NB4 (cell line): ENCODE data around the gene KRT82.

Experiments used
- DNase-seq: peaks from one replicate; pipeline ENCODE4 v3.0.0; 2010; ENCODE audit warnings: low read depth
- H3K4me3 ChIP-seq: one replicate; pipeline ENCODE4 v1.5.1; 2011; ENCODE audit warnings: mild to moderate bottlenecking, low read depth, low read length, moderate library complexity
- CTCF ChIP-seq: IDR thresholded peaks from one replicate; pipeline ENCODE4 v1.5.1; 2012; ENCODE audit warnings: low read depth, low read length
- MAX ChIP-seq: IDR thresholded peaks from 2 replicates; pipeline ENCODE4 v1.6.1; 2011; ENCODE audit warnings: low read depth, low read length
- MYC ChIP-seq: IDR thresholded peaks from 2 replicates; pipeline ENCODE4 v1.6.1; 2011; ENCODE audit warnings: low read depth, low read length
- POLR2A ChIP-seq: IDR thresholded peaks from 2 replicates; pipeline ENCODE4 v1.6.1; 2011; ENCODE audit warnings: mild to moderate bottlenecking; ENCODE audit not compliant: insufficient read length; ENCODE audit errors: extremely low read depth

Gene KRT82

GRCh38 chr12:52401926-52402325, 4.2 kb downstream of the KRT82 start:
- DNase-seq, result no peak
- H3K4me3 ChIP-seq, result no peak overlapping the region
- no peak for TF ChIP-seq POLR2A
- no peak for TF ChIP-seq MYC
- TF ChIP-seq MAX, result no peak
- TF ChIP-seq CTCF, result no peak

DNA sequence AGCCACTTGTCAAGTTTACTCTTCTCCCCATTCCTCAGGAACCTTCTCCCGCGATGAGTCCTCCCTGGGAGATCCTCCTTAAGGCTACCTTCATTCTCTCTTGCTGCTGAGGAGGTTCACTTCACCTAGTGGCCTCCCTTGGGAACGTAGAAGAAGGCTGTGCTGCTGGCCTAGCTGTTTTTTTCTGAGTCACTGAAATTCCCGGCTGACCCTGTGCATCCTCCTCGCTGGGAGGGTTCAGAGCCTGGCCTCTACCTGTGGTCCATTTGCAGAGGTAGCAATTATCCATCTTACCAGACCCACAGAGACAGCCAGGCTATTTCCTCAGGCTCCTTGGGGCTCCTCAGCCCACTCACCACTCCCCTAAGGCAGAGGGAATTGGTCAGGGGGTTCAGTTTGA, 4.6 kb downstream of the KRT82 start:
- no peak overlapping the region for H3K4me3 ChIP-seq
- no peak for DNase-seq
- no peak for TF ChIP-seq MYC
- no peak for TF ChIP-seq CTCF
- TF ChIP-seq POLR2A, result no peak

- TF ChIP-seq CTCF, result no peak
- TF ChIP-seq MAX, result no peak
- TF ChIP-seq POLR2A, result no peak
- TF ChIP-seq MYC, result no peak
- DNase-seq, result no peak
- H3K4me3 ChIP-seq, result no peak overlapping the region
Measured at GRCh38 chr12:52400906-52401305, 5.2 kb downstream of the KRT82 start.

DNA sequence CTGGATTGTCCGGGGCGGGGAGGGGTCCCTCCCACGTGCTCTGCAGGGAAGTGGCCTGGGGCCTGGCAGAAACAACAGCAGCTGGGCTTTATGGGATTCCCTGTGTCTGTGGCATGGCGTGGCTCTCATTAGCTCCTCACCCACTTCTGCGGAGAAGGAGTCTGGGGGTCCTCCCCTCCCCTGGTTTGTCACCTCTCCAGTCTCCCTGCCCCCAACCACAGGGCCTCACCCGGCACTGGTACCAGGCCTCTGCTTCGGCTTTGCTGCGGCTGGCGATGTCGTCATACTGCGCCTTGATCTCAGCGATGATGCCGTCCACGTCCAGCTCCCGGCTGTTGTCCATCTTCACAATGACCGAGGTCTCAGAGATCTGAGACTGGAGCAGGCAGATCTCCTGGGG, 6.4 kb downstream of the KRT82 start:
- no peak overlapping the region for H3K4me3 ChIP-seq
- DNase-seq, result no peak
- TF ChIP-seq MAX, result no peak
- TF ChIP-seq CTCF, result no peak
- no peak for TF ChIP-seq POLR2A
- no peak for TF ChIP-seq MYC

- no peak for DNase-seq
- no peak for TF ChIP-seq POLR2A
- TF ChIP-seq CTCF, result no peak
- no peak for TF ChIP-seq MAX
- no peak for TF ChIP-seq MYC
- H3K4me3 ChIP-seq, result no peak overlapping the region
Measured at GRCh38 chr12:52398176-52398575, 8.0 kb downstream of the KRT82 start.

DNA sequence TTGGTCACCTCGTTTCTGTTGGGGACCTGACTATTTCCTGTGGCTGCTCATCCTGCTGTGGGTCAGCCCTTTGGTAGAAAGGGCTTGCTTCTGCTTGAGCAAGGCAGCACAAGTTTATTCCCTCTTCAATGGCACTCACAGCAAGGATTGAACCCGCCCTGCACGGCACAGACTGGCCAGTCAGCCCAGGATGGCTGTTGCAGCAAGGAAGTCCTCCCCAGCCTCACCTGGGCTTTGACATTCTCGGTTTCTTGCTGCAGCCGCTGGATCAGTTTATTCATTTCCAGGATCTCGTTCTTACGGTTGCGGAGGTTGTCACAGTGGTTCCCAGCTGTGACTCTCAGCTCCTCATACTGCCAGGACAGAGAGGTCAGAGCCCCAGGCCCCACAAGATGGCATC, 9.5 kb downstream of the KRT82 start:
- H3K4me3 ChIP-seq, result no peak overlapping the region
- TF ChIP-seq POLR2A, result no peak
- TF ChIP-seq MYC, result no peak
- no peak for TF ChIP-seq MAX
- TF ChIP-seq CTCF, result no peak
- DNase-seq, result no peak
